Liver (tissue), 9 donors: ENCODE data around the gene DDB1. TPM values are rescaled to one million over a fixed set of nuclear protein-coding genes. Genes with fewer than 3 reads are reported as not detected.

Experiments used
- DNase-seq: peaks from one replicate; pipeline ENCODE4 v3.0.0-alpha.2; 2017; ENCODE audit warnings: low spot score
- H3K27ac ChIP-seq, 2 donors: one replicate each; pipeline ENCODE4 v1.7.0; 2013; ENCODE audit warnings: inconsistent platforms in 2 of 2, low read length in 2 of 2, control low read depth in 1 of 2, low read depth in 1 of 2, mild to moderate bottlenecking in 1 of 2
- H3K27me3 ChIP-seq, 4 donors: one replicate each; pipeline versions ENCODE4 v1.6.1 to v1.7.0; 2013; ENCODE audit warnings: low read length in 3 of 4, inconsistent platforms in 1 of 4, mild to moderate bottlenecking in 1 of 4, moderate library complexity in 1 of 4; ENCODE audit not compliant: control insufficient read depth in 4 of 4, insufficient read depth in 4 of 4
- H3K36me3 ChIP-seq, 4 donors: one replicate each; pipeline versions ENCODE4 v1.6.1 to v1.7.0; 2013; ENCODE audit warnings: low read length in 3 of 4, mild to moderate bottlenecking in 3 of 4, low read depth in 1 of 4, moderate library complexity in 1 of 4; ENCODE audit not compliant: control insufficient read depth in 4 of 4, insufficient read depth in 3 of 4
- H3K4me1 ChIP-seq, 4 donors: one replicate each; pipeline versions ENCODE4 v1.6.1 to v1.7.0; 2013; ENCODE audit warnings: low read length in 3 of 4, mild to moderate bottlenecking in 3 of 4, moderate library complexity in 1 of 4; ENCODE audit not compliant: control insufficient read depth in 4 of 4, insufficient read depth in 4 of 4
- H3K4me3 ChIP-seq, 3 donors: one replicate each; pipeline versions ENCODE4 v1.6.1 to v1.7.0; 2013; ENCODE audit warnings: low read length in 3 of 3, control low read depth in 1 of 3, low read depth in 1 of 3, mild to moderate bottlenecking in 1 of 3
- H3K9ac ChIP-seq, 2 donors: one replicate each; pipeline ENCODE4 v1.7.0; 2013; ENCODE audit warnings: low read length in 2 of 2, mild to moderate bottlenecking in 2 of 2, moderate library complexity in 2 of 2, control low read depth in 1 of 2, low read depth in 1 of 2
- H3K9me3 ChIP-seq, 4 donors: one replicate each; pipeline versions ENCODE4 v1.6.1 to v1.7.0; 2013; ENCODE audit warnings: low read length in 3 of 4; ENCODE audit not compliant: control insufficient read depth in 4 of 4
- EGR1 ChIP-seq, 2 donors: IDR thresholded peaks; 2 replicates each; pipeline ENCODE4 v1.6.1; 2016 to 2018; ENCODE audit warnings: antibody characterized with exemption in 2 of 2, low read depth in 2 of 2
- FOXA1 ChIP-seq: IDR thresholded peaks from 2 replicates; pipeline ENCODE4 v1.6.1; 2016; ENCODE audit warnings: antibody characterized with exemption
- FOXA2 ChIP-seq: IDR thresholded peaks from 2 replicates; pipeline ENCODE4 v1.6.1; 2016; ENCODE audit warnings: antibody characterized with exemption
- GABPA ChIP-seq, 2 donors: IDR thresholded peaks in 1 of 2; conservative IDR thresholded peaks in 1 of 2; 2 replicates each; pipeline ENCODE4 v1.6.1; 2016; ENCODE audit warnings: antibody characterized with exemption in 2 of 2, mild to moderate bottlenecking in 1 of 2, moderate library complexity in 1 of 2
- HNF4A ChIP-seq, 2 donors: conservative IDR thresholded peaks; 2 replicates each; pipeline ENCODE4 v1.6.1; 2016; ENCODE audit warnings: antibody characterized with exemption in 2 of 2, mild to moderate bottlenecking in 2 of 2
- HNF4G ChIP-seq: IDR thresholded peaks from 2 replicates; pipeline ENCODE4 v1.6.1; 2016; ENCODE audit warnings: antibody characterized with exemption
- JUND ChIP-seq, 2 donors: IDR thresholded peaks; 2 replicates each; pipeline ENCODE4 v1.6.1; 2016; ENCODE audit warnings: antibody characterized with exemption in 2 of 2
- NR2F2 ChIP-seq: IDR thresholded peaks from 2 replicates; pipeline ENCODE4 v1.6.1; 2016; ENCODE audit warnings: antibody characterized with exemption
- RAD21 ChIP-seq, 2 donors: IDR thresholded peaks; 2 replicates each; pipeline ENCODE4 v1.6.1; 2016; ENCODE audit warnings: antibody characterized with exemption in 2 of 2, mild to moderate bottlenecking in 2 of 2
- RXRA ChIP-seq, 2 donors: IDR thresholded peaks; 2 replicates each; pipeline ENCODE4 v1.6.1; 2017 to 2018; ENCODE audit warnings: antibody characterized with exemption in 2 of 2, mild to moderate bottlenecking in 1 of 2
- SP1 ChIP-seq: IDR thresholded peaks from 2 replicates; pipeline ENCODE4 v1.6.1; 2018; ENCODE audit warnings: antibody characterized with exemption, mild to moderate bottlenecking
- TAF1 ChIP-seq: conservative IDR thresholded peaks from 2 replicates; pipeline ENCODE4 v1.6.1; 2016; ENCODE audit warnings: antibody characterized with exemption, mild to moderate bottlenecking
- YY1 ChIP-seq: IDR thresholded peaks from 2 replicates; pipeline ENCODE4 v1.6.1; 2016; ENCODE audit warnings: antibody characterized with exemption, mild to moderate bottlenecking
- WGBS: extraction: QIAGEN DNeasy Blood & Tissue Kit; methylation state at CpG from one replicate; pipeline ENCODE4 v1.1.7; 2013; 5-methylcytosine and 5-hydroxymethylcytosine counted together
- polyA plus RNA-seq, 2 donors: library from polyadenylated mRNA; stranded (reverse) in 1 of 2; unstranded in 1 of 2; fragments of 200-250 nt in 1 of 2; fragments of >200 nt in 1 of 2; fragmentation: Nextera tagmentation in 1 of 2; extraction: Ambion mirVana in 1 of 2; gene quantifications; one replicate each; pipeline versions ENCODE4 v1.2.1 to v1.2.3, GENCODE V29; 2013 to 2015
- total RNA-seq, 2 donors: library from RNA; depleted of rRNA; stranded (reverse); fragments of >200 nt; gene quantifications; one replicate each; pipeline ENCODE4 v1.2.3, GENCODE V29; 2014
- TF ChIP-seq, protein P1 (sequence below): IDR thresholded peaks from 2 replicates; pipeline ENCODE4 v1.6.1; 2016; ENCODE audit warnings: antibody characterized with exemption
- TF ChIP-seq, protein P2 (sequence below): IDR thresholded peaks from 2 replicates; pipeline ENCODE4 v1.6.1; 2016; ENCODE audit warnings: antibody characterized with exemption, mild to moderate bottlenecking
- TF ChIP-seq, protein P3 (sequence below): IDR thresholded peaks from 2 replicates; pipeline ENCODE4 v1.6.1; 2016; ENCODE audit warnings: antibody characterized with exemption
- TF ChIP-seq, protein P4 (sequence below): IDR thresholded peaks from 2 replicates; pipeline ENCODE4 v1.6.1; 2016; ENCODE audit warnings: antibody characterized with exemption
- TF ChIP-seq, protein P5 (sequence below): fragments of 150-350 bp; IDR thresholded peaks from 2 replicates; pipeline ENCODE4 v1.5.1; 2017; ENCODE audit warnings: improper control_type of control experiment, low read depth, low read length; ENCODE audit not compliant: missing input control
- donor health status: healthy.
- donor health status: healthy.
- donor health status: healthy.
- donor health status: healthy.
- donor health status: healthy.

Gene DDB1
- total and polyA plus RNA-seq, 4 donors = 37.5 to 146 (median 88.9) TPM

DNA sequence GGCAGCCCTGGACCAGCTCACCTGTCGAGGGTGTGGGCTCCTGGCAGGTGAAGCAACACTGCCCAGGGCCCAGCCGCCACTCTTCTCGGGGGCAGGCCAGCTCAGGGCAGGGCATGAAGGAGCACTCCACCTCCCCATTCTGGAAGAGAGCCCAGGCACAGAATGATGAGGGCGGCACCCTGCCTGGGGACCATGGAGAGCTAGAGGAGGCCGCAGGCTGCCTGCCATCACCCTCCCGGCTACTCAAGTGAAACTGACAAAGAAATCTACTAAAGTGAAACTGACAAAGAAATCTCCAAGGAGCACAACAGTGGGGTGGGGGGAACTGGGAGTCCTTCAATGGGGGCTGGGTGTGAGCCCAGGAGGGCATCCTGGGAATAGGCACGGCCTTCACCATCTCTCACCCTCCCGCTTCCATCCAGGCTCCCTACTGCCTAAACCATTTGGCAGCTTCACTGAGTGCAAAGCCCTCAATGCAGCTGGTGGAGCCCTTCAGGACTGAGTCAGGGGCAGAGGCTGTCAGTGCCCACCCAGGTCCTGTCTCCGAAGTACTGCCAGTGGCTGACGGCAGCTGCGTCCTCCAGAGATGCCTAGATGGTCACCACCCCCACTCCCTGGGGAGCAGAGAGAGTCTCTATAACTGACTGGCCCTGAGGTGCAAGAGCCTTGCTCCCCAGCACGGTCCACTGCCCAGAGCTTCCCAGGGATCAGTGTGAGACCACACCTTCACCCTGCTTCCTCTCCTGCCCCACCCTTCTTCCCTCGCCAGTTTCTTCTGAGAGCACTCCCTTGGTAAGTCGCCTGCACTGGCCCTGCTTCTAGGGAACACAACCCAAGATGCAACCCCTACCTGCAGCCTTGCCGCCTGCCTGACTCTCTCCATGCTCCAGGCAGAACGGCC is 59.5 kb downstream of the DDB1 start:
- Histone ChIP-seq H3K36me3 (no peaks in the 10 kb centered on the region), H3K4me1 (no peaks in the 10 kb centered on the region), H3K4me3 (no peak overlapping the region), H3K27me3 (no peaks in the 10 kb centered on the region), H3K27ac (no peak overlapping the region), H3K9me3 (no peaks in the 10 kb centered on the region), H3K9ac (no peak overlapping the region)
- no peak for DNase-seq
- WGBS = 86% methylated on average over 16 of the region's 16 CpGs
- no peak for TF ChIP-seq SP1
- TF ChIP-seq FOXA1 = no peak
- no peak for TF ChIP-seq JUND (IDR thresholded peaks at IDR 0.05)
- no peak for TF ChIP-seq NR2F2
- no peak for TF ChIP-seq GABPA (IDR thresholded peaks at IDR 0.05 in 1 of 2, conservative IDR thresholded peaks at IDR 0.05 in 1 of 2)
- TF ChIP-seq, protein P1, sequence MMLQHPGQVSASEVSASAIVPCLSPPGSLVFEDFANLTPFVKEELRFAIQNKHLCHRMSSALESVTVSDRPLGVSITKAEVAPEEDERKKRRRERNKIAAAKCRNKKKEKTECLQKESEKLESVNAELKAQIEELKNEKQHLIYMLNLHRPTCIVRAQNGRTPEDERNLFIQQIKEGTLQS = no peak
- TF ChIP-seq, protein P2, sequence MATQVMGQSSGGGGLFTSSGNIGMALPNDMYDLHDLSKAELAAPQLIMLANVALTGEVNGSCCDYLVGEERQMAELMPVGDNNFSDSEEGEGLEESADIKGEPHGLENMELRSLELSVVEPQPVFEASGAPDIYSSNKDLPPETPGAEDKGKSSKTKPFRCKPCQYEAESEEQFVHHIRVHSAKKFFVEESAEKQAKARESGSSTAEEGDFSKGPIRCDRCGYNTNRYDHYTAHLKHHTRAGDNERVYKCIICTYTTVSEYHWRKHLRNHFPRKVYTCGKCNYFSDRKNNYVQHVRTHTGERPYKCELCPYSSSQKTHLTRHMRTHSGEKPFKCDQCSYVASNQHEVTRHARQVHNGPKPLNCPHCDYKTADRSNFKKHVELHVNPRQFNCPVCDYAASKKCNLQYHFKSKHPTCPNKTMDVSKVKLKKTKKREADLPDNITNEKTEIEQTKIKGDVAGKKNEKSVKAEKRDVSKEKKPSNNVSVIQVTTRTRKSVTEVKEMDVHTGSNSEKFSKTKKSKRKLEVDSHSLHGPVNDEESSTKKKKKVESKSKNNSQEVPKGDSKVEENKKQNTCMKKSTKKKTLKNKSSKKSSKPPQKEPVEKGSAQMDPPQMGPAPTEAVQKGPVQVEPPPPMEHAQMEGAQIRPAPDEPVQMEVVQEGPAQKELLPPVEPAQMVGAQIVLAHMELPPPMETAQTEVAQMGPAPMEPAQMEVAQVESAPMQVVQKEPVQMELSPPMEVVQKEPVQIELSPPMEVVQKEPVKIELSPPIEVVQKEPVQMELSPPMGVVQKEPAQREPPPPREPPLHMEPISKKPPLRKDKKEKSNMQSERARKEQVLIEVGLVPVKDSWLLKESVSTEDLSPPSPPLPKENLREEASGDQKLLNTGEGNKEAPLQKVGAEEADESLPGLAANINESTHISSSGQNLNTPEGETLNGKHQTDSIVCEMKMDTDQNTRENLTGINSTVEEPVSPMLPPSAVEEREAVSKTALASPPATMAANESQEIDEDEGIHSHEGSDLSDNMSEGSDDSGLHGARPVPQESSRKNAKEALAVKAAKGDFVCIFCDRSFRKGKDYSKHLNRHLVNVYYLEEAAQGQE = no peak
- TF ChIP-seq EGR1 (IDR thresholded peaks at IDR 0.05; ENCODE audit: low read depth in 2 of 2) = no peak
- no peak for TF ChIP-seq HNF4A (conservative IDR thresholded peaks at IDR 0.05)
- TF ChIP-seq, protein P3, sequence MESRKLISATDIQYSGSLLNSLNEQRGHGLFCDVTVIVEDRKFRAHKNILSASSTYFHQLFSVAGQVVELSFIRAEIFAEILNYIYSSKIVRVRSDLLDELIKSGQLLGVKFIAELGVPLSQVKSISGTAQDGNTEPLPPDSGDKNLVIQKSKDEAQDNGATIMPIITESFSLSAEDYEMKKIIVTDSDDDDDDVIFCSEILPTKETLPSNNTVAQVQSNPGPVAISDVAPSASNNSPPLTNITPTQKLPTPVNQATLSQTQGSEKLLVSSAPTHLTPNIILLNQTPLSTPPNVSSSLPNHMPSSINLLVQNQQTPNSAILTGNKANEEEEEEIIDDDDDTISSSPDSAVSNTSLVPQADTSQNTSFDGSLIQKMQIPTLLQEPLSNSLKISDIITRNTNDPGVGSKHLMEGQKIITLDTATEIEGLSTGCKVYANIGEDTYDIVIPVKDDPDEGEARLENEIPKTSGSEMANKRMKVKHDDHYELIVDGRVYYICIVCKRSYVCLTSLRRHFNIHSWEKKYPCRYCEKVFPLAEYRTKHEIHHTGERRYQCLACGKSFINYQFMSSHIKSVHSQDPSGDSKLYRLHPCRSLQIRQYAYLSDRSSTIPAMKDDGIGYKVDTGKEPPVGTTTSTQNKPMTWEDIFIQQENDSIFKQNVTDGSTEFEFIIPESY = no peak
- TF ChIP-seq, protein P4, sequence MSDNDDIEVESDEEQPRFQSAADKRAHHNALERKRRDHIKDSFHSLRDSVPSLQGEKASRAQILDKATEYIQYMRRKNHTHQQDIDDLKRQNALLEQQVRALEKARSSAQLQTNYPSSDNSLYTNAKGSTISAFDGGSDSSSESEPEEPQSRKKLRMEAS = no peak
- TF ChIP-seq RXRA (IDR thresholded peaks at IDR 0.05) = no peak
- no peak for TF ChIP-seq HNF4G
- TF ChIP-seq YY1 = no peak
- no peak for TF ChIP-seq RAD21 (IDR thresholded peaks at IDR 0.05)
- no peak for TF ChIP-seq TAF1
- TF ChIP-seq FOXA2 = no peak
- TF ChIP-seq, protein P5, sequence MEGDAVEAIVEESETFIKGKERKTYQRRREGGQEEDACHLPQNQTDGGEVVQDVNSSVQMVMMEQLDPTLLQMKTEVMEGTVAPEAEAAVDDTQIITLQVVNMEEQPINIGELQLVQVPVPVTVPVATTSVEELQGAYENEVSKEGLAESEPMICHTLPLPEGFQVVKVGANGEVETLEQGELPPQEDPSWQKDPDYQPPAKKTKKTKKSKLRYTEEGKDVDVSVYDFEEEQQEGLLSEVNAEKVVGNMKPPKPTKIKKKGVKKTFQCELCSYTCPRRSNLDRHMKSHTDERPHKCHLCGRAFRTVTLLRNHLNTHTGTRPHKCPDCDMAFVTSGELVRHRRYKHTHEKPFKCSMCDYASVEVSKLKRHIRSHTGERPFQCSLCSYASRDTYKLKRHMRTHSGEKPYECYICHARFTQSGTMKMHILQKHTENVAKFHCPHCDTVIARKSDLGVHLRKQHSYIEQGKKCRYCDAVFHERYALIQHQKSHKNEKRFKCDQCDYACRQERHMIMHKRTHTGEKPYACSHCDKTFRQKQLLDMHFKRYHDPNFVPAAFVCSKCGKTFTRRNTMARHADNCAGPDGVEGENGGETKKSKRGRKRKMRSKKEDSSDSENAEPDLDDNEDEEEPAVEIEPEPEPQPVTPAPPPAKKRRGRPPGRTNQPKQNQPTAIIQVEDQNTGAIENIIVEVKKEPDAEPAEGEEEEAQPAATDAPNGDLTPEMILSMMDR = no peak
